B cell (primary cell): ENCODE data around the gene PKP2.

Experiments
- CTCF ChIP-seq: fragments of 200-600 bp; IDR thresholded peaks from one replicate; pipeline ENCODE4 v1.8.0; 2022; ENCODE audit warnings: antibody characterized with exemption, mild to moderate bottlenecking
- EZH2 ChIP-seq: IDR thresholded peaks from 2 replicates; pipeline ENCODE4 v1.6.1; 2012; ENCODE audit warnings: borderline replicate concordance, low read depth, mild to moderate bottlenecking, moderate library complexity, low read length; ENCODE audit not compliant: insufficient read depth, poor library complexity, severe bottlenecking

- TF ChIP-seq CTCF = no peak
- no peak for TF ChIP-seq EZH2
These were observed 120.3 kb downstream of the PKP2 start for GRCh38 chr12:32776258-32776657.
